Stimulated activated naive CD8-positive, alpha-beta T cell treated with anti-CD3 and anti-CD28 coated beads, Interleukin-15, amount 100 ng/mL, for 72 hours (primary cell): ENCODE results near the gene IL1RAPL2.
"Not testable (repeated sequence)": the region's sequence is repeated elsewhere in the genome, so short reads cannot be mapped to it uniquely, and the experiment has no call there.

Experiments
- ATAC-seq: fragments of 150-1000 bp; cut with Tn5 transposase; 2 replicates; pipeline ENCODE4 v1.10.0; 2021; ENCODE audit warnings: mild to moderate bottlenecking, moderate library complexity
- DNase-seq, 2 donors: peaks; one replicate each; pipeline ENCODE4 v3.0.0; 2021 to 2022
- H3K27ac Mint-ChIP-seq, 2 donors: one replicate each; pipeline ENCODE4 v1.8.0; 2022; ENCODE audit warnings: mild to moderate bottlenecking in 2 of 2, mixed read lengths in 2 of 2, moderate library complexity in 2 of 2
- H3K27me3 Mint-ChIP-seq: one replicate; pipeline ENCODE4 v1.8.0; 2022; ENCODE audit warnings: mixed read lengths
- H3K4me1 Mint-ChIP-seq: one replicate; pipeline ENCODE4 v1.8.0; 2022; ENCODE audit warnings: mild to moderate bottlenecking, mixed read lengths
- H3K4me3 Mint-ChIP-seq, 2 donors: one replicate each; pipeline ENCODE4 v1.8.0; 2022; ENCODE audit warnings: mild to moderate bottlenecking in 2 of 2, mixed read lengths in 2 of 2, moderate library complexity in 1 of 2
- H3K9me3 Mint-ChIP-seq, 2 donors: one replicate each; pipeline ENCODE4 v1.8.0; 2022; ENCODE audit warnings: mixed read lengths in 2 of 2

The IL1RAPL2 gene

DNA sequence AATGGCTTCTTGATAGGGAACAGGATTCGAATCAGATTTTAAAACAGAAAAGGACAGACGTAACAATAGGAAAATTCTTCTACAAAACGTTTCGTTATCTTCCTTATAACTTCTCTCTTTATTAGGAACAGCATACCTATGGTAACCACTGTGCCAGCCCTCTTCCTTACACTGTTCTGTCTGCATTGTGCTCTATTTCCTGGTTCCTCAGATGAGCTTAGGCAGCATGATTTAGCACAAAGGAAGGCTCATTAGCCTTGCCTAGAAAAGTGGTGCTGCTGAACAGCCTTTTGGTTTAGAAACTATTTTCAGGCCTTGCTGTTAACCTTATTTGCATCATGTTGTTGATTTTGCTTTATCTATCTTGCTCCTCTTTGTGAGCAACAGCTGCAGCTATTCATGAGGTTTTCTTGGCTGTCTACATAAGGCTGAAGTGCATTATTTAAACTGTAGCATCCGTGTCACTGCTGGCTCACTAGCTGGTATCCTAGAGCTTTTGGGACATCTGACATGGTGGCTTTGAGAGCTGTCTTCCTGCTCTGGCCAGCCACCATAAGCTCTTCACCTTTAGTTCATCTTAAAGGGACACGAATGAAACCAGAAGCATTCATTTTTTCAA, 1186.4 kb downstream of the IL1RAPL2 start:
- Mint-ChIP-seq H3K4me3 (no peak overlapping the region), H3K9me3 (peaks cover 0 to 4% of the 10 kb centered on the region in 2 donors), H3K27me3 (no peaks in the 10 kb centered on the region), H3K4me1 (no peaks in the 10 kb centered on the region), H3K27ac (no peak overlapping the region)
- no peak for DNase-seq
- no peak for ATAC-seq

DNA sequence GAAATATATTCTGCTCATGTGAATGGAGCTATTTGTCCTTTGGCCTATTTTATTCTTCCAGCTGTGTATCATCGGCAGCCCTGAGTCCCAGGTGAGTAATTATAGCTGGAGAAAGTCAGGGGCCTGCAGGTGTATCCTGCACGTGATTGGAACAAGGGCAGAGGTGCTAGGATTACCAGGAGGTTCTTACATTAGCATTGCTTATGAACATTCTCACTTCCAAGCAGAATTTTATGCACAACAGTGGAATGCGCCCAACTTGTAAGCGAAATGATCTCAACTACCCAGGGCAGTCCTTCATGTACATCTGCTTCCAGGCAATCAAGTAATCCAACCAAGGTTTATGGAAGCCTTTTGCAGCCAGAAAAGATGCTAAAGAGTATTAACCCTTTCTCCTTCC, 1187.4 kb downstream of the IL1RAPL2 start:
- no peak overlapping the region for H3K27ac Mint-ChIP-seq

DNA sequence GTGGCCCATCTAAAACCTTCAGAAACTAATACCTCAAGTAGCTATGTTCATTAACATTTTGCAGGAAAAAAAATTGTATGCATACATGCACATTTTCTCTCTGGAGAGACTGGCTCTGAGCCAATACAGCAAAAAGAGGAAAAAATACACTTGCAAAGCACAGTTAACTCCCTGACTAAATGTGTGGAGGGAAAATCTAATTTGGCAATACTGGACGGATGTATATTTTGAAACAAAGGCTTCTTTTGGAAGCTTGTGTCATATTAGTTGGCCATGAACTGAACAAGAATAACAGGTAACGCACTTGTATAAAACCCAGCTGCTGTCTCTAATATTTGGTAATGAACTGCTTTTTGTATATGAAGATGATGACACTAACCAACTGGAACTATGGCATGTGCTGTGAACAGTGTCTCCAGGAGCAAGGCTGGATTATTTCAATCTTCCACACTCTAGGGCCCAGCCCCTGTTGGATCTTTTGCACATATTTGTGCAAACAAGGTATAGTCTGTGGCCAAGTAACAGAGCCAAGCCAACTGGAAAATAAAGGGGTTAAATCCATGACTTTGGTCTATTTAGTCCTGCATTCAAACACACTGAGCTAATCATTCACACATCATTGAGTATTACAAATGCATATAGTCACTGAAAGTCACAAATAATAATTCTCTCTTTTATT, 1188.4 kb downstream of the IL1RAPL2 start:
- Mint-ChIP-seq H3K4me3 (no peak overlapping the region), H3K27me3 (no peaks in the 10 kb centered on the region), H3K27ac (no peak overlapping the region), H3K4me1 (no peaks in the 10 kb centered on the region), H3K9me3 (peaks cover 0 to 4% of the 10 kb centered on the region in 2 donors)
- ATAC-seq (no peak), DNase-seq (no peak)

More for the DNA sequence above, 1187.4 kb downstream of the IL1RAPL2 start:
- Mint-ChIP-seq H3K27me3 (no peaks in the 10 kb centered on the region), H3K4me1 (no peaks in the 10 kb centered on the region), H3K4me3 (no peak overlapping the region), H3K9me3 (peaks cover 0 to 4% of the 10 kb centered on the region in 2 donors)
- ATAC-seq (no peak), DNase-seq (no peak)

- no peaks in the 10 kb centered on the region for H3K27me3 Mint-ChIP-seq
These were observed 1189.1 kb downstream of the IL1RAPL2 start for GRCh38 chrX:105755109-105755508.

DNA sequence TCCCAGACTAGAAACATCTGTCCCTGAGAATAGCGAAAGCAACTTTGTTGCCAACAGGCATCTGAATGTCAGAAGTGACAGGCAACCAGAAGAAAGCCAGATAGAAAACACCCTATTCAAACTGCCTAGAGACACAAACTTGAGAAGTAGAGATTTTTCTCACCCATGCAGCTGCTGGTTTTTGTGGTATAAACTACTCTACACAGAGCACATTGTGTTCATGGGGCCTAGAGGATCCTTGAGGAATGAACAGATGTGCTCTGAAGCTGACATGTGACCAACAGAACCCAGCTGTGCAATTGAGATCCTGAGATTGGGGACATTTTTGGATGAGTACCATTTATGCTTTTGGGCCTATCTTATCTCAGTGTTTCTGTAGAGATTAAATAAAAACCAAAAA, 1192.8 kb downstream of the IL1RAPL2 start:
- H3K27ac Mint-ChIP-seq, result no peak overlapping the region
- DNase-seq (no peak), ATAC-seq (no peak)
- H3K27me3 Mint-ChIP-seq, result no peaks in the 10 kb centered on the region
- peaks cover 0 to 4% of the 10 kb centered on the region in 2 donors for H3K9me3 Mint-ChIP-seq
- H3K4me3 Mint-ChIP-seq, result no peak overlapping the region
- H3K4me1 Mint-ChIP-seq, result no peaks in the 10 kb centered on the region

More at GRCh38 chrX:105755109-105755508, 1189.1 kb downstream of the IL1RAPL2 start:
- ATAC-seq (no peak), DNase-seq (no peak)
- no peak overlapping the region for H3K4me3 Mint-ChIP-seq
- H3K27ac Mint-ChIP-seq, result no peak overlapping the region
- no peaks in the 10 kb centered on the region for H3K4me1 Mint-ChIP-seq
- H3K9me3 Mint-ChIP-seq, result peaks cover 0 to 4% of the 10 kb centered on the region in 2 donors

- no peaks in the 10 kb centered on the region for H3K27me3 Mint-ChIP-seq
- DNase-seq (no peak), ATAC-seq (no peak)
- H3K4me1 Mint-ChIP-seq, result no peaks in the 10 kb centered on the region
- H3K4me3 Mint-ChIP-seq, result no peak overlapping the region
- H3K27ac Mint-ChIP-seq, result no peak overlapping the region
- H3K9me3 Mint-ChIP-seq, result peaks cover 0 to 4% of the 10 kb centered on the region in 2 donors
These were observed 1193.6 kb downstream of the IL1RAPL2 start for GRCh38 chrX:105759598-105759997.

- ATAC-seq (no peak), DNase-seq (no peak)
- no peak overlapping the region for H3K27ac Mint-ChIP-seq
- H3K27me3 Mint-ChIP-seq, result no peaks in the 10 kb centered on the region
- no peaks in the 10 kb centered on the region for H3K4me1 Mint-ChIP-seq
- no peaks in the 10 kb centered on the region for H3K9me3 Mint-ChIP-seq
- no peak overlapping the region for H3K4me3 Mint-ChIP-seq
These were observed 1199.7 kb downstream of the IL1RAPL2 start for GRCh38 chrX:105765691-105766090.

DNA sequence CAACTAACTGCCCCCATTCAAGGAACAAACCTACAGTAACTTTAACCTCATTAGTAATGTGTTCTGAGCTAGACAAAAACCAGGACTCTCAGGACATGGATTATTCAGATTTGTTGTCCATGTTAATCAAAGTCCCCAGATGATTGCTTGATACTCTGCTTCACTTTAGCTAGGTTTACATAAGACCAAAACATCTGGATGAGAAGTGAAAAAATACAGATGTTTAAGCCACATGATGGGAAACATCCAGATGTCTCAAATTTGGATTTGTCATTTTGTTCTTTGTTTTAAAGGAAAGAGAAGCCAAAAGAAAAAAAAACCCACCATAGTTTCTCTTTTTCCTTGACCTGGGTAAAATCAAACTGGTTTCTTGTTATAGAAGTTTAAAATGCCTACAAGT, 1207.8 kb downstream of the IL1RAPL2 start:
- no peak overlapping the region for H3K4me3 Mint-ChIP-seq
- H3K4me1 Mint-ChIP-seq, result no peaks in the 10 kb centered on the region
- DNase-seq, result no peak
- no peaks in the 10 kb centered on the region for H3K9me3 Mint-ChIP-seq
- no peak for ATAC-seq
- no peak overlapping the region for H3K27ac Mint-ChIP-seq
- H3K27me3 Mint-ChIP-seq, result no peaks in the 10 kb centered on the region

DNA sequence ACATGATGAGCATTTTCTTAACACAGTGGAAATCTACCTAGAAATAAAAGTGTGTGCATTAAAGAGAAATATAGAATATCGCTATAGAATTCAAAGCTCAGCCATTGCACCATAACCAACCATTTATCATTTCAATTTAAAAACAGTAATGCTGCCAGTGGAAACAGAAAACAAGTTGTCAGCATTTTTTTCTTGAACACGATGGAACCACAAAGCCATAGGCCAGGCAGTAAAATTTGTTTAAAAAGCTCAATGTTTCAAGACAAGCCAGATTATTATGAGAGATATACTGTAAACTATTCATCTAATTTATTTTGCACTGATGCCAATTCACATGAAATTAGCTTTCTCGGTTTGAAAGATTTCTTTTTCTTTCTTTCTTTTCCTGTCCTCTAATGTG, 1209.7 kb downstream of the IL1RAPL2 start:
- Mint-ChIP-seq H3K27me3 (no peaks in the 10 kb centered on the region), H3K4me1 (no peaks in the 10 kb centered on the region)

GRCh38 chrX:105781804-105782203, 1215.8 kb downstream of the IL1RAPL2 start:
- Mint-ChIP-seq H3K27ac (no peak overlapping the region), H3K4me3 (no peak overlapping the region), H3K4me1 (no peaks in the 10 kb centered on the region), H3K9me3 (no peaks in the 10 kb centered on the region), H3K27me3 (no peaks in the 10 kb centered on the region)
- no peak for ATAC-seq
- no peak for DNase-seq

More for the DNA sequence above, 1209.7 kb downstream of the IL1RAPL2 start:
- no peak for DNase-seq
- Mint-ChIP-seq H3K4me3 (no peak overlapping the region), H3K27ac (no peak overlapping the region), H3K9me3 (no peaks in the 10 kb centered on the region)
- ATAC-seq, result no peak

DNA sequence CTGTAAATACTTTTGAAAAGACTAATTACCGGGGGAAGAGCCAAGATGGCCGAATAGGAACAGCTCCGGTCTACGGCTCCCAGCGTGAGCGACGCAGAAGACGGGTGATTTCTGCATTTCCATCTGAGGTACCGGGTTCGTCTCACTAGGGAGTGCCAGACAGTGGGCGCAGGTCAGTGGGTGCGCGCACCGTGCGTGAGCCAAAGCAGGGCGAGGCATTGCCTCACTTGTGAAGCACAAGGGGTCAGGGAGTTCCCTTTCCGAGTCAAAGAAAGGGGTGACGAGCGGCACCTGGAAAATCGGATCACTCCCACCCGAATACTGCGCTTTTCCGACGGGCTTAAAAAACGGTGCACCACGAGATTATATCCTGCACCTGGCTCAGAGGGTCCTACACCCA, 1230.9 kb downstream of the IL1RAPL2 start:
- not testable (repeated sequence) for H3K27ac Mint-ChIP-seq, H3K9me3 Mint-ChIP-seq, ATAC-seq, H3K4me1 Mint-ChIP-seq, H3K4me3 Mint-ChIP-seq, DNase-seq, H3K27me3 Mint-ChIP-seq

- Mint-ChIP-seq H3K27ac (no peak overlapping the region), H3K4me1 (no peaks in the 10 kb centered on the region)
These were observed 1237.9 kb downstream of the IL1RAPL2 start for GRCh38 chrX:105803891-105804290.

DNA sequence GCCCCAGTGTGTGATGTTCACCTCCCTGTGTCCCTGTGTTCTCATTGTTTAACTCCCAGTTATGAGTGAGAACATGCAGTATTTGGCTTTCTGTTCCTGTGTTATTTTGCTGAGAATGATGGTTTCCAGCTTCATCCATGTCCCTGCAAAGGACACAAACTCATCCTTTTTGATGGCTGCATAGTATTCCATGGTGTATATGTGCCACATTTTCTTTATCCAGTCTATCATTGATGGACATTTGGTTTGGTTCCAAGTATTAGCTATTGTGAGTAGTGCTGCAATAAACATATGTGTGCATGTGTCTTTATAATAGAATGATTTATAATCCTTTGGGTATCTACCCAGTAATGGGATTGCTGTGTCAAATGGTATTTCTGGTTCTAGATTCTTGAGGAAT, 1239.7 kb downstream of the IL1RAPL2 start:
- ATAC-seq, H3K4me3 Mint-ChIP-seq, DNase-seq, H3K27me3 Mint-ChIP-seq, H3K4me1 Mint-ChIP-seq: not testable (repeated sequence)
- peaks cover 0 to 12% of the 10 kb centered on the region in 2 donors for H3K9me3 Mint-ChIP-seq
- H3K27ac Mint-ChIP-seq, result peak overlapping the region in 1 of 2 donors; percentile 33

More at GRCh38 chrX:105803891-105804290, 1237.9 kb downstream of the IL1RAPL2 start:
- ATAC-seq, result no peak
- Mint-ChIP-seq H3K9me3 (peaks cover 0 to 12% of the 10 kb centered on the region in 2 donors), H3K27me3 (no peaks in the 10 kb centered on the region), H3K4me3 (no peak overlapping the region)
- no peak for DNase-seq

DNA sequence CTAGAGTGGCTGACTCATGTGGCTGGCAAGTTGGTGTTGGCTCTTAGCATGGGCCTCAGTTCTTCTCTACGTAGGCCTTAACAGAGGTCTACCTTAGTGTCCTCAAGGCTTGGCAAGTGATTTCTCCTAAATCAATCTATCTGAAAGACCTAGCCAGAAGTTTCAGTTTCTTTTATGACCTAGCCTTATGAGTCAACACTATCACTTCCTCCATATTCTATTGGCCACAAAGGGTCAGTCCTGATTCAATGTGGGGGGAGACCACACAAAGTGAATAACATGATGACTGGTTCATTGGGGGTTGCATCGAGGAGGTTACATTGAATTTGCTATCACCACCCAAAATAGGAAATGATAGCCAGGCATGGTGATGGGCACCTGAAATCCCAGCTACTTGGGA, 1250.5 kb downstream of the IL1RAPL2 start:
- Mint-ChIP-seq H3K27me3 (peaks cover 15% of the 10 kb centered on the region), H3K9me3 (no peaks in the 10 kb centered on the region), H3K4me3 (no peak overlapping the region), H3K27ac (no peak overlapping the region), H3K4me1 (no peaks in the 10 kb centered on the region)
- DNase-seq (no peak), ATAC-seq (no peak)
